HepG2 (cell line): ENCODE measurements around the gene NGDN. TPM values are rescaled to one million over a fixed set of nuclear protein-coding genes. Genes with fewer than 3 reads are reported as not detected.

Source experiments
- ATRX ChIP-seq: sonication (generic); formaldehyde crosslinking; IDR thresholded peaks from 2 replicates; pipeline ENCODE4 v1.4.0; 2020; ENCODE audit warnings: missing genetic modification reagents, borderline replicate concordance
- HNRNPL ChIP-seq: fragments of 200-400 bp; formaldehyde crosslinking; IDR thresholded peaks from 2 replicates; pipeline ENCODE4 v1.6.1; 2017; ENCODE audit warnings: mild to moderate bottlenecking, low read depth, low read length
- ONECUT2 ChIP-seq: sonication (generic); formaldehyde crosslinking; IDR thresholded peaks from 2 replicates; pipeline ENCODE4 v1.4.0; 2020; ENCODE audit warnings: missing genetic modification reagents
- ZFX ChIP-seq: sonication (generic); formaldehyde crosslinking; IDR thresholded peaks from 2 replicates; pipeline ENCODE4 v1.4.0; 2020; ENCODE audit warnings: mild to moderate bottlenecking, low read depth, missing genetic modification reagents, moderate library complexity
- ZNF30 ChIP-seq: sonication (generic); formaldehyde crosslinking; IDR thresholded peaks from 2 replicates; pipeline ENCODE4 v1.5.0; 2020; ENCODE audit warnings: mild to moderate bottlenecking, missing genetic modification reagents
- ZNF563 ChIP-seq: sonication (generic); formaldehyde crosslinking; IDR thresholded peaks from 2 replicates; pipeline ENCODE4 v1.8.0; 2022; ENCODE audit warnings: mild to moderate bottlenecking, moderate library complexity, missing genetic modification reagents
- polyA plus RNA-seq, 8 experiments: library from polyadenylated mRNA; depleted of rRNA in 3 of 8; stranded (reverse) in 7 of 8; unstranded in 1 of 8; fragments of >200 nt; fragmentation: Illumina TruSeq in 4 of 8; extraction: Trizol in 4 of 8; gene quantifications; 2 replicates each; pipeline versions ENCODE4 v1.2.1 to v1.2.3, GENCODE V29; 2011 to 2016; ENCODE audit warnings: low read depth in 4 of 8, missing spikeins in 1 of 8, mixed read lengths in 1 of 8; ENCODE audit not compliant: insufficient read depth in 1 of 8
- total RNA-seq, 5 experiments: library from RNA; depleted of rRNA; stranded (reverse); fragments of >200 nt; fragmentation: Illumina TruSeq; extraction: Trizol; gene quantifications; 2 replicates each; pipeline ENCODE4 v1.2.3, GENCODE V29; 2016; ENCODE audit warnings: low read depth in 1 of 5
- TF ChIP-seq, protein P1 (sequence below): sonication (generic); formaldehyde crosslinking; IDR thresholded peaks from 2 replicates; pipeline ENCODE4 v1.4.0; 2020; ENCODE audit warnings: mild to moderate bottlenecking, missing genetic modification reagents, borderline replicate concordance
- TF ChIP-seq, protein P2 (sequence below): sonication (generic); formaldehyde crosslinking; IDR thresholded peaks from one replicate; pipeline ENCODE4 v1.5.1; 2020; ENCODE audit warnings: mild to moderate bottlenecking, missing genetic modification reagents; ENCODE audit errors: not compliant biosample characterization
- TF ChIP-seq, protein P3 (sequence below): sonication (generic); formaldehyde crosslinking; IDR thresholded peaks from 2 replicates; pipeline ENCODE4 v1.4.0; 2020; ENCODE audit warnings: mild to moderate bottlenecking, missing genetic modification reagents
- TF ChIP-seq, protein P4 (sequence below): sonication (generic); formaldehyde crosslinking; IDR thresholded peaks from 2 replicates; pipeline ENCODE4 v1.5.0; 2020; ENCODE audit warnings: mild to moderate bottlenecking, missing genetic modification reagents

Gene NGDN
- total and polyA plus RNA-seq, 2 of the 13 experiments (the other 11 are each of a cell fraction or from before 2014, with no cell fraction given), result 154 to 216 TPM

DNA sequence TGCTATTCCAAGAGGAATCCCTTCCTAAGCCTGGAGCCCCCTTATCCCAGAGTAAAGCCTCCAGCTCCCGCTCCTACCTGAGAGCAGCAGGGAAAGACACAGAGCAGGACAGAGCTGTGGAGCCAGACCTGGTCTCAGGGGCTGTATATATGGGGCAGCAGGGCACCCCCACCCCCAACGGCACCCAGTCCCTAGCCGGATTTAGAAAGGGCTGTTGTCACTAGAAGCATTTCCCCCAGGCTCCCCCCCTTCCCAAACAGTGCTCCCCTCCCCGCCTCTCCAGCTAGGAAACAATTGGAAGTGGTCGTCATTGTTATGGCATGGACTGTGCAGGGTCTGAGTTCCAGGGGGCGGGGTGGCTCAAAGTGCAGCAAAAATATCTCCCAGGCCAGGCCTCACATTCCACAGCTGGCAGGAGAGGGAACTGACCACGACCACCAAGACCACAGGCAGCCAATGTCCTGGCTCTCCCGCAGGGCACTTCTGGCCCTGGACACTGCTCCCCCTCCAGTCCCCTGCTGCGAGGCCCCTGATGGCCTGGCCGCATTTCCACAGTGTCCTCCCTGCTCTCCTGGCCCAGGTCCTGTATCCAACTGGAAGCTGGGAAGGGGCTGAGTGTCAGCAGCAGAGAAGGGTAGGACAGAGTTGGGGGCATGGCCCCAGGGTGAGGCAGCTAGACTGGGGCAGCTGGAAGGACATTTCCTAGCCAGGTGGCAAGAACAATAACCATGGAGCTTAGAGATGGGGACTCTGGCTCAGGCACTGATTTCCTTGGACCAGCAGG lies 33.8 kb upstream of the NGDN start, which contains the start of gene MYH7 (continued):
- TF ChIP-seq HNRNPL (0 out of 2 replicates have a peak, but pooled peaks have one; percentile 64), ONECUT2 (CRISPR knock-in tag) (no peak), ZNF563 (CRISPR knock-in tag) (peak; percentile 90), ZFX (CRISPR knock-in tag) (peak; percentile 78), ATRX (no peak), ZNF30 (CRISPR knock-in tag) (no peak)
- TF ChIP-seq, protein P1, sequence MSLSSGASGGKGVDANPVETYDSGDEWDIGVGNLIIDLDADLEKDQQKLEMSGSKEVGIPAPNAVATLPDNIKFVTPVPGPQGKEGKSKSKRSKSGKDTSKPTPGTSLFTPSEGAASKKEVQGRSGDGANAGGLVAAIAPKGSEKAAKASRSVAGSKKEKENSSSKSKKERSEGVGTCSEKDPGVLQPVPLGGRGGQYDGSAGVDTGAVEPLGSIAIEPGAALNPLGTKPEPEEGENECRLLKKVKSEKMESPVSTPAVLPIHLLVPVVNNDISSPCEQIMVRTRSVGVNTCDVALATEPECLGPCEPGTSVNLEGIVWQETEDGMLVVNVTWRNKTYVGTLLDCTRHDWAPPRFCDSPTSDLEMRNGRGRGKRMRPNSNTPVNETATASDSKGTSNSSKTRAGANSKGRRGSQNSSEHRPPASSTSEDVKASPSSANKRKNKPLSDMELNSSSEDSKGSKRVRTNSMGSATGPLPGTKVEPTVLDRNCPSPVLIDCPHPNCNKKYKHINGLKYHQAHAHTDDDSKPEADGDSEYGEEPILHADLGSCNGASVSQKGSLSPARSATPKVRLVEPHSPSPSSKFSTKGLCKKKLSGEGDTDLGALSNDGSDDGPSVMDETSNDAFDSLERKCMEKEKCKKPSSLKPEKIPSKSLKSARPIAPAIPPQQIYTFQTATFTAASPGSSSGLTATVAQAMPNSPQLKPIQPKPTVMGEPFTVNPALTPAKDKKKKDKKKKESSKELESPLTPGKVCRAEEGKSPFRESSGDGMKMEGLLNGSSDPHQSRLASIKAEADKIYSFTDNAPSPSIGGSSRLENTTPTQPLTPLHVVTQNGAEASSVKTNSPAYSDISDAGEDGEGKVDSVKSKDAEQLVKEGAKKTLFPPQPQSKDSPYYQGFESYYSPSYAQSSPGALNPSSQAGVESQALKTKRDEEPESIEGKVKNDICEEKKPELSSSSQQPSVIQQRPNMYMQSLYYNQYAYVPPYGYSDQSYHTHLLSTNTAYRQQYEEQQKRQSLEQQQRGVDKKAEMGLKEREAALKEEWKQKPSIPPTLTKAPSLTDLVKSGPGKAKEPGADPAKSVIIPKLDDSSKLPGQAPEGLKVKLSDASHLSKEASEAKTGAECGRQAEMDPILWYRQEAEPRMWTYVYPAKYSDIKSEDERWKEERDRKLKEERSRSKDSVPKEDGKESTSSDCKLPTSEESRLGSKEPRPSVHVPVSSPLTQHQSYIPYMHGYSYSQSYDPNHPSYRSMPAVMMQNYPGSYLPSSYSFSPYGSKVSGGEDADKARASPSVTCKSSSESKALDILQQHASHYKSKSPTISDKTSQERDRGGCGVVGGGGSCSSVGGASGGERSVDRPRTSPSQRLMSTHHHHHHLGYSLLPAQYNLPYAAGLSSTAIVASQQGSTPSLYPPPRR, result peak; percentile 78; the same call in 1 of the 2 replicates
- TF ChIP-seq, protein P2, sequence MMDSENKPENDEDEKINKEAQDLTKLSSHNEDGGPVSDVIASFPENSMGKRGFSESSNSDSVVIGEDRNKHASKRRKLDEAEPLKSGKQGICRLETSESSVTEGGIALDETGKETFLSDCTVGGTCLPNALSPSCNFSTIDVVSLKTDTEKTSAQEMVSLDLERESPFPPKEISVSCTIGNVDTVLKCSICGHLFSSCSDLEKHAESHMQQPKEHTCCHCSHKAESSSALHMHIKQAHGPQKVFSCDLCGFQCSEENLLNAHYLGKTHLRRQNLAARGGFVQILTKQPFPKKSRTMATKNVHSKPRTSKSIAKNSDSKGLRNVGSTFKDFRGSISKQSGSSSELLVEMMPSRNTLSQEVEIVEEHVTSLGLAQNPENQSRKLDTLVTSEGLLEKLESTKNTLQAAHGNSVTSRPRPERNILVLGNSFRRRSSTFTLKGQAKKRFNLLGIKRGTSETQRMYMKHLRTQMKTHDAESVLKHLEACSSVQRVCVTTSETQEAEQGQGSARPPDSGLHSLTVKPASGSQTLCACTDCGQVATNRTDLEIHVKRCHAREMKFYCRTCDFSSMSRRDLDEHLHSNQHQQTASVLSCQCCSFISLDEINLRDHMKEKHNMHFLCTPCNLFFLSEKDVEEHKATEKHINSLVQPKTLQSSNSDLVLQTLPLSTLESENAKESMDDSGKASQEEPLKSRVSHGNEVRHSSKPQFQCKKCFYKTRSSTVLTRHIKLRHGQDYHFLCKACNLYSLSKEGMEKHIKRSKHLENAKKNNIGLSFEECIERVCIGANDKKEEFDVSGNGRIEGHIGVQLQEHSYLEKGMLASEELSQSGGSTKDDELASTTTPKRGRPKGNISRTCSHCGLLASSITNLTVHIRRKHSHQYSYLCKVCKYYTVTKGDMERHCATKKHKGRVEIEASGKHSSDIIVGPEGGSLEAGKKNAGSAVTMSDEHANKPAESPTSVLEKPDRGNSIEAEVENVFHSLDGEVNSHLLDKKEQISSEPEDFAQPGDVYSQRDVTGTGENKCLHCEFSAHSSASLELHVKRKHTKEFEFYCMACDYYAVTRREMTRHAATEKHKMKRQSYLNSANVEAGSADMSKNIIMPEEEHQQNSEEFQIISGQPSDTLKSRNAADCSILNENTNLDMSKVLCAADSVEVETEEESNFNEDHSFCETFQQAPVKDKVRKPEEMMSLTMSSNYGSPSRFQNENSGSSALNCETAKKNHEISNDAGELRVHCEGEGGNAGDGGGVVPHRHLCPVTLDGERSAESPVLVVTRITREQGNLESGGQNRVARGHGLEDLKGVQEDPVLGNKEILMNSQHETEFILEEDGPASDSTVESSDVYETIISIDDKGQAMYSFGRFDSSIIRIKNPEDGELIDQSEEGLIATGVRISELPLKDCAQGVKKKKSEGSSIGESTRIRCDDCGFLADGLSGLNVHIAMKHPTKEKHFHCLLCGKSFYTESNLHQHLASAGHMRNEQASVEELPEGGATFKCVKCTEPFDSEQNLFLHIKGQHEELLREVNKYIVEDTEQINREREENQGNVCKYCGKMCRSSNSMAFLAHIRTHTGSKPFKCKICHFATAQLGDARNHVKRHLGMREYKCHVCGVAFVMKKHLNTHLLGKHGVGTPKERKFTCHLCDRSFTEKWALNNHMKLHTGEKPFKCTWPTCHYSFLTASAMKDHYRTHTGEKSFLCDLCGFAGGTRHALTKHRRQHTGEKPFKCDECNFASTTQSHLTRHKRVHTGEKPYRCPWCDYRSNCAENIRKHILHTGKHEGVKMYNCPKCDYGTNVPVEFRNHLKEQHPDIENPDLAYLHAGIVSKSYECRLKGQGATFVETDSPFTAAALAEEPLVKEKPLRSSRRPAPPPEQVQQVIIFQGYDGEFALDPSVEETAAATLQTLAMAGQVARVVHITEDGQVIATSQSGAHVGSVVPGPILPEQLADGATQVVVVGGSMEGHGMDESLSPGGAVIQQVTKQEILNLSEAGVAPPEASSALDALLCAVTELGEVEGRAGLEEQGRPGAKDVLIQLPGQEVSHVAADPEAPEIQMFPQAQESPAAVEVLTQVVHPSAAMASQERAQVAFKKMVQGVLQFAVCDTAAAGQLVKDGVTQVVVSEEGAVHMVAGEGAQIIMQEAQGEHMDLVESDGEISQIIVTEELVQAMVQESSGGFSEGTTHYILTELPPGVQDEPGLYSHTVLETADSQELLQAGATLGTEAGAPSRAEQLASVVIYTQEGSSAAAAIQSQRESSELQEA (CRISPR knock-in tag), result peak; percentile 45
- TF ChIP-seq, protein P3, sequence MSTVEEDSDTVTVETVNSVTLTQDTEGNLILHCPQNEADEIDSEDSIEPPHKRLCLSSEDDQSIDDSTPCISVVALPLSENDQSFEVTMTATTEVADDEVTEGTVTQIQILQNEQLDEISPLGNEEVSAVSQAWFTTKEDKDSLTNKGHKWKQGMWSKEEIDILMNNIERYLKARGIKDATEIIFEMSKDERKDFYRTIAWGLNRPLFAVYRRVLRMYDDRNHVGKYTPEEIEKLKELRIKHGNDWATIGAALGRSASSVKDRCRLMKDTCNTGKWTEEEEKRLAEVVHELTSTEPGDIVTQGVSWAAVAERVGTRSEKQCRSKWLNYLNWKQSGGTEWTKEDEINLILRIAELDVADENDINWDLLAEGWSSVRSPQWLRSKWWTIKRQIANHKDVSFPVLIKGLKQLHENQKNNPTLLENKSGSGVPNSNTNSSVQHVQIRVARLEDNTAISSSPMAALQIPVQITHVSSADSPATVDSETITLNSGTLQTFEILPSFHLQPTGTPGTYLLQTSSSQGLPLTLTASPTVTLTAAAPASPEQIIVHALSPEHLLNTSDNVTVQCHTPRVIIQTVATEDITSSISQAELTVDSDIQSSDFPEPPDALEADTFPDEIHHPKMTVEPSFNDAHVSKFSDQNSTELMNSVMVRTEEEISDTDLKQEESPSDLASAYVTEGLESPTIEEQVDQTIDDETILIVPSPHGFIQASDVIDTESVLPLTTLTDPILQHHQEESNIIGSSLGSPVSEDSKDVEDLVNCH (CRISPR knock-in tag), result no peak
- TF ChIP-seq, protein P4, sequence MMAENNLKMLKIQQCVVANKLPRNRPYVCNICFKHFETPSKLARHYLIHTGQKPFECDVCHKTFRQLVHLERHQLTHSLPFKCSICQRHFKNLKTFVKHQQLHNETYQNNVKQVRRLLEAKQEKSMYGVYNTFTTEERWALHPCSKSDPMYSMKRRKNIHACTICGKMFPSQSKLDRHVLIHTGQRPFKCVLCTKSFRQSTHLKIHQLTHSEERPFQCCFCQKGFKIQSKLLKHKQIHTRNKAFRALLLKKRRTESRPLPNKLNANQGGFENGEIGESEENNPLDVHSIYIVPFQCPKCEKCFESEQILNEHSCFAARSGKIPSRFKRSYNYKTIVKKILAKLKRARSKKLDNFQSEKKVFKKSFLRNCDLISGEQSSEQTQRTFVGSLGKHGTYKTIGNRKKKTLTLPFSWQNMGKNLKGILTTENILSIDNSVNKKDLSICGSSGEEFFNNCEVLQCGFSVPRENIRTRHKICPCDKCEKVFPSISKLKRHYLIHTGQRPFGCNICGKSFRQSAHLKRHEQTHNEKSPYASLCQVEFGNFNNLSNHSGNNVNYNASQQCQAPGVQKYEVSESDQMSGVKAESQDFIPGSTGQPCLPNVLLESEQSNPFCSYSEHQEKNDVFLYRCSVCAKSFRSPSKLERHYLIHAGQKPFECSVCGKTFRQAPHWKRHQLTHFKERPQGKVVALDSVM (CRISPR knock-in tag), result no peak
